ENCODE measurements around the gene RAB5B. TPM values are rescaled to one million over a fixed set of nuclear protein-coding genes. Genes with fewer than 3 reads are reported as not detected.

Gene RAB5B
- total RNA-seq, 2 donors from 2014 or later = 112 to 178 TPM

- intact Hi-C loops (cut with DNase I) = no loop called here
- no peak for DNase-seq
- H3K27ac ChIP-seq = no peak overlapping the region
- H3K4me3 ChIP-seq = no peak overlapping the region
- H3K9ac ChIP-seq (ENCODE audit: low read depth in 2 of 2, low read length in 2 of 2) = no peak overlapping the region
- no peaks in the 10 kb centered on the region for H3K9me3 ChIP-seq
- H3K27me3 ChIP-seq = no peaks in the 10 kb centered on the region
- no peak for TF ChIP-seq CTCF (IDR thresholded peaks at IDR 0.05)
- peaks cover 13% of the 10 kb centered on the region for H3K4me1 ChIP-seq
- H3K36me3 ChIP-seq = no peaks in the 10 kb centered on the region
Observed at GRCh38 chr12:55970775-55971174, 3.1 kb upstream of the RAB5B start.

GRCh38 chr12:55972042-55972441 lies 1.8 kb upstream of the RAB5B start:
- peak overlapping the region; percentile 39 for H3K4me3 ChIP-seq
- no peaks in the 10 kb centered on the region for H3K27me3 ChIP-seq
- intact Hi-C loops (cut with DNase I) = no loop called here
- peaks cover 18% of the 10 kb centered on the region for H3K4me1 ChIP-seq
- no peaks in the 10 kb centered on the region for H3K36me3 ChIP-seq
- peak overlapping the region; percentile 94 for H3K27ac ChIP-seq
- no peak for TF ChIP-seq CTCF (IDR thresholded peaks at IDR 0.05)
- H3K9ac ChIP-seq (ENCODE audit: low read depth in 2 of 2, low read length in 2 of 2) = no peak overlapping the region
- H3K9me3 ChIP-seq = no peaks in the 10 kb centered on the region
- DNase-seq = no peak

- no peaks in the 10 kb centered on the region for H3K27me3 ChIP-seq
- peak overlapping the region; percentile 39 for H3K4me3 ChIP-seq
- H3K27ac ChIP-seq = peak overlapping the region; percentile 94
- H3K9me3 ChIP-seq = no peaks in the 10 kb centered on the region
- H3K4me1 ChIP-seq = peaks cover 21% of the 10 kb centered on the region
- intact Hi-C loops (cut with DNase I) = no loop called here
- TF ChIP-seq CTCF (IDR thresholded peaks at IDR 0.05) = no peak
- no peaks in the 10 kb centered on the region for H3K36me3 ChIP-seq
- DNase-seq = no peak
- H3K9ac ChIP-seq (ENCODE audit: low read depth in 2 of 2, low read length in 2 of 2) = peak overlapping the region in 1 of 2 donors; percentile 95
Observed at GRCh38 chr12:55972456-55972855, 1.4 kb upstream of the RAB5B start.

- Histone ChIP-seq H3K27ac (peak overlapping the region; percentile 94), H3K9me3 (no peaks in the 10 kb centered on the region), H3K4me3 (peak overlapping the region; percentile 39), H3K27me3 (no peaks in the 10 kb centered on the region), H3K9ac (ENCODE audit: low read depth in 2 of 2, low read length in 2 of 2) (peak overlapping the region; percentile 74 to 95), H3K36me3 (no peaks in the 10 kb centered on the region), H3K4me1 (peaks cover 24% of the 10 kb centered on the region)
- intact Hi-C loops (cut with DNase I) = no loop called here
- DNase-seq = no peak
- TF ChIP-seq CTCF (IDR thresholded peaks at IDR 0.05) = no peak
Observed at GRCh38 chr12:55972911-55973598, 823 bp upstream of the RAB5B start.

GRCh38 chr12:55974308-55974730 lies 441 bp downstream of the RAB5B start:
- Histone ChIP-seq H3K4me1 (peaks cover 24% of the 10 kb centered on the region), H3K4me3 (peak overlapping the region; percentile 99), H3K9me3 (no peaks in the 10 kb centered on the region), H3K9ac (ENCODE audit: low read depth in 2 of 2, low read length in 2 of 2) (peak overlapping the region; percentile 95 to 99), H3K36me3 (no peaks in the 10 kb centered on the region), H3K27me3 (no peaks in the 10 kb centered on the region), H3K27ac (peak overlapping the region; percentile 97)
- intact Hi-C loops (cut with DNase I) = no loop called here
- TF ChIP-seq CTCF (IDR thresholded peaks at IDR 0.05) = no peak
- peak; percentile 62 for DNase-seq

All from colonic mucosa (tissue), 4 donors.